HG03565 (cell line): ENCODE data around the gene SHISA7.

Experiments
- ATAC-seq: cut with Tn5 transposase; IDR thresholded peaks from one replicate; pipeline ENCODE4 v1.9.1; 2021; ENCODE audit warnings: mild to moderate bottlenecking, moderate library complexity; ENCODE audit not compliant: unreplicated experiment

SHISA7 gene

GRCh38 chr19:55443045-55443823 is at the start of gene SHISA7:
TSS of gene SHISA7 (minus strand) at chr19:55443300. CDS start at chr19:55442863, 437 bp downstream.
- ATAC-seq: no peak

GRCh38 chr19:55492362-55492944 is 49.4 kb upstream of the SHISA7 start:
- no peak for ATAC-seq

GRCh38 chr19:55491546-55492360 is 48.7 kb upstream of the SHISA7 start:
- ATAC-seq: no peak

GRCh38 chr19:55490478-55491432 is 47.7 kb upstream of the SHISA7 start:
- ATAC-seq: no peak

GRCh38 chr19:55489711-55490477 is 46.8 kb upstream of the SHISA7 start:
- ATAC-seq: no peak

- no peak for ATAC-seq
Observed at GRCh38 chr19:55488986-55489710, 46.0 kb upstream of the SHISA7 start.

- no peak for ATAC-seq
Observed at GRCh38 chr19:55487924-55488687, 45.0 kb upstream of the SHISA7 start, which contains the start of gene SSC5D. TSS of gene SSC5D (plus strand) at chr19:55488436. CDS start at chr19:55488590, 154 bp downstream.

GRCh38 chr19:55486971-55487923 is 44.1 kb upstream of the SHISA7 start:
- ATAC-seq: no peak

- ATAC-seq: no peak
Observed at GRCh38 chr19:55486043-55486970, 43.2 kb upstream of the SHISA7 start.

GRCh38 chr19:55485439-55486011 is 42.4 kb upstream of the SHISA7 start:
- no peak for ATAC-seq

GRCh38 chr19:55484593-55485438 is 41.7 kb upstream of the SHISA7 start, which contains the start of gene NAT14:
TSS of gene NAT14 (plus strand) at chr19:55485188. CDS start at chr19:55485709, 521 bp downstream.
- peak; percentile 44 for ATAC-seq

GRCh38 chr19:55483706-55484592 is 40.8 kb upstream of the SHISA7 start:
- no peak for ATAC-seq

GRCh38 chr19:55482967-55483705 is 40.0 kb upstream of the SHISA7 start:
- no peak for ATAC-seq
